Body of pancreas (tissue), 4 donors: ENCODE data around the gene LCN9. TPM values are rescaled to one million over a fixed set of nuclear protein-coding genes. Genes with fewer than 3 reads are reported as not detected.
"Not testable (repeated sequence)": the region's sequence is repeated elsewhere in the genome, so short reads cannot be mapped to it uniquely, and the experiment has no call there.

Experiments used
- ATAC-seq: fragments of 150-250 bp; one replicate; pipeline ENCODE4 v1.9.1; 2016
- DNase-seq, 4 donors: peaks; one replicate each; pipeline ENCODE4 v3.0.0-alpha.2; 2019
- H3K27ac ChIP-seq, 4 donors: fragments of 200-600 bp; sonication (generic); 1 replicate in 3 of 4; 2 replicates in 1 of 4; pipeline versions ENCODE4 v1.5.1 to v1.6.1; 2016 to 2019; ENCODE audit warnings: mild to moderate bottlenecking in 1 of 4, mixed read lengths in 1 of 4, moderate library complexity in 1 of 4
- H3K27me3 ChIP-seq, 2 donors: fragments of 200-600 bp; sonication (generic); one replicate each; pipeline ENCODE4 v1.6.0; 2016; ENCODE audit warnings: mild to moderate bottlenecking in 1 of 2
- H3K36me3 ChIP-seq, 2 donors: fragments of 200-600 bp; sonication (generic); replicated peaks in 1 of 2; 2 replicates each; pipeline ENCODE4 v1.5.1; 2016; ENCODE audit warnings: low read depth in 2 of 2; ENCODE audit not compliant: insufficient read depth in 1 of 2
- H3K4me1 ChIP-seq: fragments of 200-600 bp; sonication (generic); one replicate; pipeline ENCODE4 v1.6.0; 2016
- H3K4me3 ChIP-seq, 2 donors: fragments of 200-600 bp; sonication (generic); 1 replicate in 1 of 2; 2 replicates in 1 of 2; pipeline ENCODE4 v1.5.1; 2016 to 2019
- H3K9me3 ChIP-seq, 3 donors: fragments of 200-600 bp; sonication (generic); 1 replicate in 2 of 3; 2 replicates in 1 of 3; pipeline ENCODE4 v1.5.1; 2016
- POLR2A ChIP-seq, 3 donors: fragments of 450-650 bp; IDR thresholded peaks; one replicate each; pipeline ENCODE4 v1.6.1; 2016; ENCODE audit warnings: antibody characterized with exemption in 3 of 3, mild to moderate bottlenecking in 2 of 3
- WGBS, 2 donors: methylation state at CpG; one replicate each; pipeline ENCODE4 v1.1.5; 2017; 5-methylcytosine and 5-hydroxymethylcytosine counted together
- intact Hi-C: fragments of 100-400 bp; cut with DNase I; formaldehyde crosslinking; loops from one replicate; pipeline ENCODE4 v1.15.1; 2023
- total RNA-seq, 2 donors: library from RNA; depleted of rRNA; stranded (reverse); fragments of >200 nt; gene quantifications; one replicate each; pipeline ENCODE4 v1.1.0, GENCODE V29; 2016
- TF ChIP-seq, protein P1 (sequence below), 7 experiments: fragments of 450-650 bp in 4 of 7; fragments of 200-600 bp in 3 of 7; sonication (generic) in 3 of 7; IDR thresholded peaks; one replicate each; pipeline ENCODE4 v1.5.1; 2016 to 2019; ENCODE audit warnings: antibody characterized with exemption in 7 of 7

LCN9 gene
- total RNA-seq, 2 donors from 2014 or later, result not detected

DNA sequence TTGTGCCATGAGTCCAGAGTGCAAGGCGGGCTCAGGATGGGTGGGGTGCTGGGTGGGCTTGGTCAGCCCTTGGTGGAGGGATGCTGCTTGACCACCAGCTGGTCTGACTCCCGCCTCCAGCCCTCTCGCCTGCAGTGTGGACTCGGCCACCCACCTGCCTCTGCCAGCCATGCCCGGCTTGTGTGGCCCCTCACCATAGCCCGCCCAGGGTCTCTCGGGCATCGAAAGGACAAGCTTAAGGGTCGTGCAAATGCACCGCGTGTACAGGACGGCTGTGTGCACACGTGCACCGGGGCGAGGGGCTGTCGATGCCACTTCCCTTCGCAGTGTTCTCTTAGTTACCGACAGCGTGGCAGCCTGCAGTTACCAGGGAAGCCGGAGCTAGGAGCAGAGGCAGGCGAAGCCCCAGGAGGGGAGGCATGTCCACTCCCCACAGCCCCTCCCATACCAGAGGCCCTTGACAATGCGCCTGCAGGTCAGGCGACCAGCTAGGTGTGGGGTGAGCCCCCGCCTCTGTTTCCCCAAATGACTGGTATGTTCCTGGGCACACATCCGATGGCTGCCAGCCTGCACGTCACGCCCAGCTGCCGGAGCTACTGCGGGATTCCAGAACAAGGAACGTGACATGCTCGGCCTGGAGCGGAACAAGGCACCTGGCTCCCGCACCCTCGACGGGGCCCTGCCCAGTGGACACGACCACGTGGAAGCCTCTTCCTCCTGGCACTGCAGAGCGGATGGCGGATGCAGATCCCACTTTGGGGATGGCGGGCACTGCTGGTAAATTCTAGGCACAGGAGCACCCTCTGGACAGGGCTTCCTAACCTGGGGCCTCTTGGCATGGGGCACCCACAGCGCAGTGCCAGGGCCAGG is 7.8 kb downstream of the LCN9 start:
- intact Hi-C loops, result no loop called here
- DNase-seq, result no peak
- Histone ChIP-seq H3K27me3 (no peaks in the 10 kb centered on the region), H3K4me1 (no peaks in the 10 kb centered on the region), H3K4me3 (no peak overlapping the region), H3K27ac (no peak overlapping the region), H3K9me3 (peaks cover 0 to 12% (median 0%) of the 10 kb centered on the region in 3 donors), H3K36me3 (no peaks in the 10 kb centered on the region)
- TF ChIP-seq POLR2A (IDR thresholded peaks at IDR 0.05), result no peak
- TF ChIP-seq, protein P1, sequence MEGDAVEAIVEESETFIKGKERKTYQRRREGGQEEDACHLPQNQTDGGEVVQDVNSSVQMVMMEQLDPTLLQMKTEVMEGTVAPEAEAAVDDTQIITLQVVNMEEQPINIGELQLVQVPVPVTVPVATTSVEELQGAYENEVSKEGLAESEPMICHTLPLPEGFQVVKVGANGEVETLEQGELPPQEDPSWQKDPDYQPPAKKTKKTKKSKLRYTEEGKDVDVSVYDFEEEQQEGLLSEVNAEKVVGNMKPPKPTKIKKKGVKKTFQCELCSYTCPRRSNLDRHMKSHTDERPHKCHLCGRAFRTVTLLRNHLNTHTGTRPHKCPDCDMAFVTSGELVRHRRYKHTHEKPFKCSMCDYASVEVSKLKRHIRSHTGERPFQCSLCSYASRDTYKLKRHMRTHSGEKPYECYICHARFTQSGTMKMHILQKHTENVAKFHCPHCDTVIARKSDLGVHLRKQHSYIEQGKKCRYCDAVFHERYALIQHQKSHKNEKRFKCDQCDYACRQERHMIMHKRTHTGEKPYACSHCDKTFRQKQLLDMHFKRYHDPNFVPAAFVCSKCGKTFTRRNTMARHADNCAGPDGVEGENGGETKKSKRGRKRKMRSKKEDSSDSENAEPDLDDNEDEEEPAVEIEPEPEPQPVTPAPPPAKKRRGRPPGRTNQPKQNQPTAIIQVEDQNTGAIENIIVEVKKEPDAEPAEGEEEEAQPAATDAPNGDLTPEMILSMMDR (IDR thresholded peaks at IDR 0.05), result no peak
- 78% methylated on average over 40 of the region's 41 CpGs; no CpG with 5 or more reads in 1 of the 2 donors for WGBS, 2 donors
- no peak for ATAC-seq

DNA sequence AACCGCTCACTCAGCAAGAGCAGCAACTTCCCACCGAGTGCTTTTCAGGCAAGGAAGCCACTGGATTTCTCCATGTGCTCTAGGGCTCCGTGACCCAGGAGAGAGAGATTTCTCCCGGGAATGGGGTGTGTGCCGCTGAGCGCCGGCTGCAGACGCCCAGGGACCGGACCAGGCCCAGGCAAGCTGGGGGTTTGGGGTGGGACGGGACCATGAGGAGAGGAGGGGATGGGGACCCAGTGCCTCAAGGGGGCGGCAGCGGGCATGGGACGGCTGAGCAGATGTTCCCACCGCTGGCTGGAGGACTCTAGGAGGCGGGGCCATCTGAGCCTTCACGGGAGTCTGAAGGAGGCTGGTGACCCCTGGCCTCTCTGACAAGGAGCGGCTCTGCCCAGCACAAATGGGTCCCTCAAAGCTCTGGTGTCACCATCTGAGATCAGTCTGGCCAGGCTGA is 8.5 kb downstream of the LCN9 start:
- no peak for TF ChIP-seq POLR2A (IDR thresholded peaks at IDR 0.05)
- WGBS, 2 donors, result 20 to 45% methylated on average over 1 to 17 of the region's 17 CpGs
- no peak for DNase-seq

DNA sequence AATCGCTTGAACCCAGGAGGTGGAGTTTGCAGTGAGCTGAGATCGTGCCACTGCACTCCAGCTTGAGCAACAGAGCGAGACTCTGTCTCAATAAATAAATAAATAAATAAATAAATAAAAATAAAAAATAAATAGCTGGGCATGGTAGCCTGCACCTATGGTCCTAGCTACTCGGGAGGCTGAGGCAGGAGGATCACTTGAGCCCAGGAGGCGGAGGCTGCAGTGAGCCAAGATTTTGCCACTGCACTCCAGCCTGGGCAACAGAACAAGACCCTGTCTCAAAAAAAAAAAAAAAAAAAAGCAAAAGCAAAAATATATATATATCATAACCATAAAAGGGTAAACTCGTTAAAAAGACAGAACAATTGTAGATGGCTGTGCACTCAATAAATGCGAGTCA is 9.7 kb downstream of the LCN9 start:
- H3K4me3 ChIP-seq, H3K27me3 ChIP-seq, intact Hi-C loops, H3K36me3 ChIP-seq, DNase-seq, ATAC-seq, H3K27ac ChIP-seq, H3K4me1 ChIP-seq: not testable (repeated sequence)
- 67 to 78% methylated on average over 7 of the region's 7 CpGs for WGBS, 2 donors
- peaks cover 0 to 12% (median 0%) of the 10 kb centered on the region in 3 donors for H3K9me3 ChIP-seq

More for the DNA sequence above, 8.5 kb downstream of the LCN9 start:
- H3K4me3 ChIP-seq, result no peak overlapping the region
- no peak for ATAC-seq
- H3K36me3 ChIP-seq, result no peaks in the 10 kb centered on the region
- intact Hi-C loops, result no loop called here
- H3K4me1 ChIP-seq, result no peaks in the 10 kb centered on the region
- H3K27me3 ChIP-seq, result no peaks in the 10 kb centered on the region
- H3K9me3 ChIP-seq, result peaks cover 0 to 12% (median 0%) of the 10 kb centered on the region in 3 donors
- no peak overlapping the region for H3K27ac ChIP-seq

DNA sequence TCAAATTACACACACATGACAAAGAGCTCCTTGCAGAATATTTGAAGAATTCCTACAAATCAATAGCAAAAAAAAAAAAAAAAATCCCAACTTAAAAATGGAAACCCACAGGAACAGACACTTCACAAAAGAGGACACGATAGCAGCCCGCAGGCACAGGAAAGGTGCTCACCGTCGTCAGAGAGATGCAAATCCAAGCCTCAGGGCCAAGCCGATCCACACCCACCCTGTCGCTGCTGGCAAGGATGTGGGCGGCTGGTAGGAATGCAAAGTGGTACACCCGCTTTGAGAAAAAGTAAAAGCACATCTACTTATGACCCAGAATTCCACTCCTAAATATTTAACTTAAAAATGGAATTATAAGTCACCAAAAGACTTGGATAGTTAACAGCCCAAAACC is 10.8 kb downstream of the LCN9 start:
- 68 to 77% methylated on average over 8 of the region's 8 CpGs for WGBS, 2 donors

DNA sequence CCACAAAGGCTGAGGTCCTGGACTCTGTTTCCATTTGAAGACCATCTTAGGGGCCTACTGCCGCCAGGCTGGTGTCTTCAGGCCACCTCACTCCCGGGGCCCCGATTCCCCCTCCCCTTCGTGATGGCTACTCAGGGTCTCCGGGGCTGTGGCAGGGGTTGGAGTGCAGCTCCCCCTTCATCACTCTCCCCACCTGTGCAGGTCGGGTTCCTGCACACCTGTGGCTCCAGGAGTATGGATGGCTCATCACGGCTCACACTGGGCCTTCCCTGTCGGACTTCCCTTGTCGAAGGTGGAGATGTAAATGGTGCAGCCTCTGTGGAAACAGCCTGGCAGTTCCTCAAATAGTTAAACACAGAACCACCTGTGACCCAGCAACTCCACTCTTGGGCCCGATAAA is 11.9 kb downstream of the LCN9 start:
- DNase-seq (no peak), ATAC-seq (no peak)
- no peaks in the 10 kb centered on the region for H3K36me3 ChIP-seq
- TF ChIP-seq, protein P1 (IDR thresholded peaks at IDR 0.05), result no peak
- TF ChIP-seq POLR2A (IDR thresholded peaks at IDR 0.05), result no peak
- no peak overlapping the region for H3K4me3 ChIP-seq
- no peaks in the 10 kb centered on the region for H3K27me3 ChIP-seq
- WGBS, 2 donors, result 61 to 68% methylated on average over 10 of the region's 10 CpGs
- no peaks in the 10 kb centered on the region for H3K9me3 ChIP-seq
- H3K4me1 ChIP-seq, result no peaks in the 10 kb centered on the region
- intact Hi-C loops, result no loop called here
- no peak overlapping the region for H3K27ac ChIP-seq

More for the DNA sequence above, 10.8 kb downstream of the LCN9 start:
- no peak for DNase-seq
- intact Hi-C loops, result no loop called here
- Histone ChIP-seq H3K27me3 (no peaks in the 10 kb centered on the region), H3K4me3 (no peak overlapping the region), H3K36me3 (no peaks in the 10 kb centered on the region), H3K9me3 (peaks cover 0 to 5% (median 0%) of the 10 kb centered on the region in 3 donors), H3K4me1 (no peaks in the 10 kb centered on the region), H3K27ac (no peak overlapping the region)
- no peak for ATAC-seq
- TF ChIP-seq, protein P1 (IDR thresholded peaks at IDR 0.05), result no peak
- TF ChIP-seq POLR2A (IDR thresholded peaks at IDR 0.05), result no peak
